GM19395 (cell line): Measurements from ENCODE around the gene FOXS1.
"Not testable (repeated sequence)": the region's sequence is repeated elsewhere in the genome, so short reads cannot be mapped to it uniquely, and the experiment has no call there.

Experiments
- ATAC-seq: cut with Tn5 transposase; IDR thresholded peaks from one replicate; pipeline ENCODE4 v1.9.1; 2021; ENCODE audit warnings: mild to moderate bottlenecking, moderate library complexity; ENCODE audit not compliant: unreplicated experiment

FOXS1 gene

DNA sequence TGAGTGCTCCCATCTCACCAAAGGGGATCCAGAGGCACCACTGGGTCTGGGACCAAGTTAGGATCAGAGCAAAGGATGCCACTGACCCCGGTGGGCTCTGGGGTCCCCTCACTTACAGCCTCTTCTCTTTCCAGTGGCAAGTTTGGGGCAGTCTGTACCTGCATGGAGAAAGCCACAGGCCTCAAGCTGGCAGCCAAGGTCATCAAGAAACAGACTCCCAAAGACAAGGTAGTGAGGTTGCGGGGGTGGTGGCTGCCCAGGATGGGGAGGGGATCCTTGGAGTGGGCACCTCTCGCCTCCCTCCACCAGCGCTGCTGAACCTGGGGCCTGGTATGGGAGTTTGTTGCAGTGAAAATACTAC lies 21.3 kb downstream of the FOXS1 start:
- no peak for ATAC-seq

DNA sequence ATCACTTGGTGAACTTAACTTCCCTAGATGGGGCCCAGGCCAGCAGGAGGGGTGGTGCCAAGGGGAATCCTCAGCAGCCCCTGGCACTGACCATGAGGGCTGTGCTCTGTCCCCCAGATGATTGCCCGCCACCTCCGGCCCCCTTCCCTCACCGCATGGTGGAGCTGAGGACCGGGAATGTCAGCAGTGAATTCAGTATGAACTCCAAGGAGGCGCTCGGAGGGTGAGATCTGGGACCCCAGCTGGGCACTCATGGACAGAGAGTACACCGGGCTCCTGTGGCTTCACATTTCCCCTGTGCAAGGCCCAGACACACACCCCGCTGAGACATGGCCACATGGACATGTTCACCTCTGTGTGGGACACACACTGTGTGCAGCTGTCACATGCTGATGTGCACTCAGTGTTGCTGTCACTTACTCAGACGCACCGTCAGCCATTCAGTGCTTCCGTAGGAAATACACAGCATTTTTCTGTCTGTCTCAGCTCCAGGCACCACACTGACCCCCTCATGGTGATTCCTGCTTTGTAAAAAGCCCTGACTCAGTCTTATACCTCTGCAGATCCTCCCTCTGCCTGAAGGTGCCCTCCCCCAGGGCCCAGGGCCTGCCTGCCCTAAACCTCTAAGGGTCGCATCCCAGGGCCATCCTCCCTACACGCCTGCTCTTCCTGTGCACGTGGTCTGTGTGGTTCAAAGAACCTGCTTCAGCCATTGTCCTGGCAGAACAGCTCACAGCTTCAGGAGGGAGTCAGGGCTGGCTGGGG lies 21.9 kb downstream of the FOXS1 start:
- ATAC-seq = no peak

GRCh38 chr20:31822421-31823330 lies 22.7 kb downstream of the FOXS1 start:
- no peak for ATAC-seq

DNA sequence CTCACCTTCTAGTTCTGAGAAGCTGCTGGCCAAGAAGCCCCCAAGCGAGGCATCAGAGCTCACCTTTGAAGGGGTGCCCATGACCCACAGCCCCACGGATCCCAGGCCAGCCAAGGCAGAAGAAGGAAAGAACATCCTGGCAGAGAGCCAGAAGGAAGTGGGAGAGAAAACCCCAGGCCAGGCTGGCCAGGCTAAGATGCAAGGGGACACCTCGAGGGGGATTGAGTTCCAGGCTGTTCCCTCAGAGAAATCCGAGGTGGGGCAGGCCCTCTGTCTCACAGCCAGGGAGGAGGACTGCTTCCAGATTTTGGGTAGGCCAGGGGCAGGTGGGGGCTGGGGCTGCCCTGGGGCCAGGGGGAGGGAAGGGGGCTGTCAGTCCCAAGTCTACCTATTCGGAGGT lies 24.0 kb downstream of the FOXS1 start:
- no peak for ATAC-seq

DNA sequence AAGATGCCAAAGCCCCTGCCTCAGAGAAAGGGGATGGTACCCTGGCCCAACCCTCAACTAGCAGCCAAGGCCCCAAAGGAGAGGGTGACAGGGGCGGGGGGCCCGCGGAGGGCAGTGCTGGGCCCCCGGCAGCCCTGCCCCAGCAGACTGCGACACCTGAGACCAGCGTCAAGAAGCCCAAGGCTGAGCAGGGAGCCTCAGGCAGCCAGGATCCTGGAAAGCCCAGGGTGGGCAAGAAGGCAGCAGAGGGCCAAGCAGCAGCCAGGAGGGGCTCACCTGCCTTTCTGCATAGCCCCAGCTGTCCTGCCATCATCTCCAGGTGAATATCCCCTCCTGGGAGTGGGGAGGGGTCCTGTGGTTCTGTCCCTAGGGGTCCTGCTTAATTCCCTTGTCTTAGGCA lies 25.2 kb downstream of the FOXS1 start:
- no peak for ATAC-seq

GRCh38 chr20:31819083-31819784 lies 26.2 kb downstream of the FOXS1 start, which contains the start of gene MYLK2:
Gene MYLK2, plus strand, starts transcription at chr20:31819356. Its CDS starts 225 bp downstream, at chr20:31819581.
- ATAC-seq = no peak

DNA sequence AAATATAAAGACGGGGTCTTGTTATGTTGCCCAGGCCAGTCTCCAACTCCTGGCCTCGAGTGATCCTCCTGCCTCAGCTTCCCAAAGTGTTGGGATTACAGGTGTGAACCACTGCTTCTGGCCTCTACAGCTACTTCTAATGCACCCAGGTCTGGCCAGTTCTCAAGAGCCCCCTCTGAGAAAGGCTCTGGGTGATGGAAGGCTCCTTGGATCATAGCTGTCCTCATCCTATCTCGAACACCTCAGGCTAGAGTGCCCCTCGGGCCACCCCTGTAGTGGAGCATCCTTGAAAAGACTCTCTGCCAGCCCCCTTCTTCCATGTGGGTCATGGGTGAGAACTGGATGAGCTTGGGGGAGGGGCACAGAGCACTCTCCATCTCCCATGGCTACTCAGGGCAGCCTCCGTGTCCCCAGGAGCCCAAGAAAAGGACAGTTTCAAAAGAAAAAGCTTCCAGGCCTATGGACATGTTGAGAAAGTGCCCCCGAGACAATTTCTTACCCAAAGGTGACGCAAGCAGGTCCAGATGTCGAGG lies 27.0 kb downstream of the FOXS1 start:
- no peak for ATAC-seq

DNA sequence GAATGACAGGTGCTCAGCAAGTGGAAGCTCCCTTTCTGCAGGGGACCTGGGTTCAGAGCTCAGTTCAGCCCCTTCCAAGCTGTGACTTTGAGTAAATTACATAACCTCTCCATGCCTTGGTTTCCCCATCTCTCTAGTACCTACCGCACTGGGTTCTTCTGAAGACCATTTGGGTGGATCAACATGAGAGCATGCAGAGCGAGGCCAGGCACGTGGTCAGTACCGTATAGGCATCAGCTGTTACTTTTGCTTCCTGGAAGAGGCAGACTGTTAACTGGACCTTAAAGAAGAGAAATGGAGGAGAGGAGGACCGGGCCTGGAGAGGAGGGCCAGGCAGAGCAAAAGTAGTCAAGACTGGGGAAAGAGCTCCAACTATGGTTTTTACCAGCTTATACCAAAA lies 27.9 kb downstream of the FOXS1 start:
- no peak for ATAC-seq

- no peak for ATAC-seq
Measured at GRCh38 chr20:31816221-31816620, 29.2 kb downstream of the FOXS1 start.

- ATAC-seq = no peak
Measured at GRCh38 chr20:31815408-31816188, 29.8 kb downstream of the FOXS1 start.

- ATAC-seq = not testable (repeated sequence)
Measured at GRCh38 chr20:31814142-31814541, 31.3 kb downstream of the FOXS1 start.

DNA sequence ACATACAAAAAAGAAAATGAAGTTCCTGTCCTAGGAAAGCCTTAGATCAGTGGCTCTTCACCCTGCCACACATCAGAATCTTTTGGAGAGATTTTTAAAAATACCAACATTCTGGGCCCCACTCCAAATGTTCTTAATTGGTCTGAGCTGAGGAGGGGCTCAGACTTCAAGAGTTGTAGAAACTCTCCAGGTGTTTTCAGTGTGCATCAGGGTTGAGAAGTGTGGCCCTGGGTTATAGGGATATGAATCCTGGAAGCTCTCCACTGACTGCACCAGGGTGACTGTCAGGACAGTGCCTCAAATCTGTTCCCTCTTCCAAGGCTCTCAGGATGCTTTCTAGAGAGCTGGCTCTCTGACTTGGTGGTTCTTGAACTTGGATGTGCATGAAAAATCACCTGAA lies 31.8 kb downstream of the FOXS1 start:
- no peak for ATAC-seq

DNA sequence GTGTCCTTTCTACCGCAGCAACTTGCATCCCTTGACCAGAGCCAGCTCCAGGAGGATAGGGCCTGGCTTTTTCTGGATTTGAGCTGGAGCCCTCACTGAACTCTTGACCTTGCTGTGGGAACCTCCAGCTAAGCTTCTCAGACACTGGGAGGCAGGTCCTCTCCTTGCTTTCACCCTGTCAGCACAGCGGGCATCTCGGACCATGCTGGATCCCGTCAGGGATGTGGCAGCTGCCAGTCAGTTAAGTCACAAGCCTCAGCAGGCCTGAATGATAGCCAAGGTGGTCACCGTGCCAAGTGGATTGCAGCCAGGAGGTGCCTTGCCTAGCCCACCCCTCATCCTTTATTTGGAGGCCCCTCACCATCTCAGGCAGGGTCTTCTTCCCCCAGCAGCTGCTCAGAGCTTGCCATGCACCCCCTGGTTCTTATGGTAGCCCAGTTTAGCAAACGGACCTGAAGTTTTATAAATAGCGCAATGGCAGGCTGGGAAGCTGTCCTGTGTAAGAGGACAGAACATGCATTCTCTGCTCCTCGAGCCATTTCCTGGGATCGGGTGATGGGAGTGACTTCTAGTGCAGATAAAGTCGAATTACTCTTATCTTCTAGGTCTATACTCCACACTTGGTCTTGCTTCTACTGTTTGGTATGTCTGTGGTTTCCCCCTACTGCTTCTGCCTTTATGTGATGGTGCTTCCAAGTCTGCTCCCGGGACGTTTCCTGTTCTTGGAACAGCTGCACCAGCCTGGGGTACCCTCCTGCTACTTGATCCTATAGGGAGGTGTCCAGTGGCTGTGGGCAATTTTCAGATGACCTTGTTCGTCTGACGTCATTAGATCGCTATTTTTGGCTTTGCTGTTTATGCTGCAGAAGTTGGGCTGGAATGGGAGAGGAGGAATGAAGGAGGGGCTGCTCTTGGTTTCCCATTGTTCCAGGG lies 33.3 kb downstream of the FOXS1 start:
- no peak for ATAC-seq

DNA sequence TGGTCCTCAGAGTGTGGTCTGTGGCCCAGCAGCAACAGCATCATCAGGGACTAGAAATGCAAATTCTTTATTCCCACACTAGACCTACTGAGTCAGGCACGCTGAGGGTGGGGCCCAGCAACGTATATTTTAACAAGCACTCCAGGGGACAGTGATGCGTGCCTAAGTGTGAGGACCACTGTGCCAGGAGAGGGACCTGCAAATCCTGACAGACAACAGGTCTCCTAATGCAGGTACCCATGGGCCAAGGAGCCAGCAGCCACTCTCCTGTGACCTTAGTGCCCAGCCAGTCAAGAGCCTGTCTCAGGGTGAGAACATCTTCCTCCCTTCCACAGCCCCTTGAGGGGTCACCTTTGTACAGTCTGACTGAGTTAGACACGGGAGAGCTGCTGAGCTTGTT lies 34.2 kb downstream of the FOXS1 start:
- ATAC-seq = no peak

DNA sequence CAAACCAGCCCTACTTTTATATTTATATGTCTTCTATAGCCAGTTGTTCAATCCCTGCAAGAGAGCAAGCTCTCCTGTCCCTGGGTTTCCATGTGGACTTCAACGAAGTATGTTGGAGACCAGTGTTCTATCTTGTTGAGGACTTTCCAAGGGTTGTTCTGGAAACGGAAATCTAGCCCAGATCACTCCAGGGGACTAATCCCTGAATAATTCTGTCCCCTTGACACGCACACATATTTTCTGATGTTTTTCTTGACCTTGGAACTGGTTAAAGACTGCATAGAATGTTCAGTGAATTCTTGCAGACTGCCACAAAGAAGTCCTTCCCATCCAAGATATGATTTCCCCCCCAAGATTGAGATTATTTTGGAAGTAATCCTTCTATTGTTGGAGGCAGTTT lies 35.7 kb downstream of the FOXS1 start:
- no peak for ATAC-seq

- no peak for ATAC-seq
Measured at GRCh38 chr20:31808481-31808880, 36.9 kb downstream of the FOXS1 start.

- no peak for ATAC-seq
Measured at GRCh38 chr20:31806564-31807355, 38.6 kb downstream of the FOXS1 start.

GRCh38 chr20:31803552-31804291 lies 41.7 kb downstream of the FOXS1 start:
- no peak for ATAC-seq
